Measurements from ENCODE around the gene AOPEP.

DNA sequence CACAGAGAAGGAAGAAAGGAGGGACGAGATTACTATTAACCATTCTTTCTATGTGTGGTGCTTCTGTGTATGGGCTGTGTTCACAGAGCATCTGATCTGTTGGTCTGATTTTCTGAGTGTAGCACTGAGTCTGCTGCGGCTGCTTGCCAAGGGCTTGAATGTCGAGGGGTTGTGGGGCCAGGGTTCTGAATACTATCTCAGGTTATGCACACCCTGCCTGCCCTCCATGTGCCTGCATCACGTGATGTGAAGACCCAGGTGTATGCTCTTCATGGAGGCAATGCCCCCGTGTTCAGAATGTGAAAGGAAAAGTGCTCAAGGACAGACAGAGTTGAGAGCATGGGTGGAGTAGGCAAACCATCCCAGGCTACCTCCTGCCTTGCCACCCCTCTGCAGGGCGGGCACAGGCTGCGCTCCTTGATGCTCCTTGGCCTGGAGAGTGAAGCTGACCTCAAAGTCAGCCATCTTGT is 336.1 kb downstream of the AOPEP start:
- TF ChIP-seq, protein P1, sequence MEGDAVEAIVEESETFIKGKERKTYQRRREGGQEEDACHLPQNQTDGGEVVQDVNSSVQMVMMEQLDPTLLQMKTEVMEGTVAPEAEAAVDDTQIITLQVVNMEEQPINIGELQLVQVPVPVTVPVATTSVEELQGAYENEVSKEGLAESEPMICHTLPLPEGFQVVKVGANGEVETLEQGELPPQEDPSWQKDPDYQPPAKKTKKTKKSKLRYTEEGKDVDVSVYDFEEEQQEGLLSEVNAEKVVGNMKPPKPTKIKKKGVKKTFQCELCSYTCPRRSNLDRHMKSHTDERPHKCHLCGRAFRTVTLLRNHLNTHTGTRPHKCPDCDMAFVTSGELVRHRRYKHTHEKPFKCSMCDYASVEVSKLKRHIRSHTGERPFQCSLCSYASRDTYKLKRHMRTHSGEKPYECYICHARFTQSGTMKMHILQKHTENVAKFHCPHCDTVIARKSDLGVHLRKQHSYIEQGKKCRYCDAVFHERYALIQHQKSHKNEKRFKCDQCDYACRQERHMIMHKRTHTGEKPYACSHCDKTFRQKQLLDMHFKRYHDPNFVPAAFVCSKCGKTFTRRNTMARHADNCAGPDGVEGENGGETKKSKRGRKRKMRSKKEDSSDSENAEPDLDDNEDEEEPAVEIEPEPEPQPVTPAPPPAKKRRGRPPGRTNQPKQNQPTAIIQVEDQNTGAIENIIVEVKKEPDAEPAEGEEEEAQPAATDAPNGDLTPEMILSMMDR (IDR thresholded peaks at IDR 0.05) = no peak
- no peak for TF ChIP-seq EZH2 (IDR thresholded peaks at IDR 0.05)
